ENCODE data around the gene RASD2. TPM values are rescaled to one million over a fixed set of nuclear protein-coding genes. Genes with fewer than 3 reads are reported as not detected.

RASD2 gene
- total and polyA plus RNA-seq, 5 donors from 2014 or later: 0.06 to 1.0 TPM; not detected in 3

GRCh38 chr22:35538801-35539321, 1.8 kb upstream of the RASD2 start:
- Mint-ChIP-seq H3K27ac (no peak overlapping the region), H3K4me1 (peaks cover 0 to 20% (median 4%) of the 10 kb centered on the region in 4 donors), H3K27me3 (peaks cover 31% of the 10 kb centered on the region), H3K36me3 (no peaks in the 10 kb centered on the region), H3K9me3 (peaks cover 0 to 2% (median 0%) of the 10 kb centered on the region in 7 donors), H3K4me3 (peak overlapping the region in 1 of 4 donors; percentile 52)
- H3K27me3 ChIP-seq (ENCODE audit: control insufficient read depth, insufficient read depth, low read length): peaks cover 17% of the 10 kb centered on the region
- no peak overlapping the region for H3K27ac ChIP-seq (ENCODE audit: insufficient read depth, low read length, poor library complexity, severe bottlenecking)
- H3K4me1 ChIP-seq (ENCODE audit: control insufficient read depth, insufficient read depth, low read length, poor library complexity, severe bottlenecking): peaks cover 18% of the 10 kb centered on the region
- no peak overlapping the region for H3K4me3 ChIP-seq (ENCODE audit: low read depth, low read length)
- no peaks in the 10 kb centered on the region for H3K9me3 ChIP-seq (ENCODE audit: control insufficient read depth in 2 of 2, low read length in 2 of 2)
- ATAC-seq (ENCODE audit: low read depth in 2 of 2) (no peak), DNase-seq (peak in 1 of 3 donors; percentile 35)
- no peaks in the 10 kb centered on the region for H3K36me3 ChIP-seq (ENCODE audit: control insufficient read depth, insufficient read depth, low read length)

- peaks cover 35% of the 10 kb centered on the region for H3K27me3 Mint-ChIP-seq
Observed at GRCh38 chr22:35539487-35539886, 1.1 kb upstream of the RASD2 start.

GRCh38 chr22:35539910-35540594, 579 bp upstream of the RASD2 start:
- H3K4me3 ChIP-seq (ENCODE audit: low read depth, low read length): no peak overlapping the region
- H3K9me3 Mint-ChIP-seq: peaks cover 0 to 2% (median 0%) of the 10 kb centered on the region in 7 donors
- no peaks in the 10 kb centered on the region for H3K36me3 Mint-ChIP-seq

More at GRCh38 chr22:35539487-35539886, 1.1 kb upstream of the RASD2 start:
- ATAC-seq (ENCODE audit: low read depth in 2 of 2) (no peak), DNase-seq (no peak)
- no peak overlapping the region for H3K4me3 ChIP-seq (ENCODE audit: low read depth, low read length)
- Mint-ChIP-seq H3K36me3 (no peaks in the 10 kb centered on the region), H3K4me1 (peaks cover 0 to 20% (median 4%) of the 10 kb centered on the region in 4 donors), H3K9me3 (peaks cover 0 to 2% (median 0%) of the 10 kb centered on the region in 7 donors), H3K4me3 (peak overlapping the region in 3 of 4 donors; percentile 63 to 81 (median 74)), H3K27ac (peak overlapping the region in 1 of 3 donors; percentile 17)
- H3K27ac ChIP-seq (ENCODE audit: insufficient read depth, low read length, poor library complexity, severe bottlenecking): no peak overlapping the region
- peaks cover 16% of the 10 kb centered on the region for H3K27me3 ChIP-seq (ENCODE audit: control insufficient read depth, insufficient read depth, low read length)
- H3K36me3 ChIP-seq (ENCODE audit: control insufficient read depth, insufficient read depth, low read length): no peaks in the 10 kb centered on the region
- H3K9me3 ChIP-seq (ENCODE audit: control insufficient read depth in 2 of 2, low read length in 2 of 2): no peaks in the 10 kb centered on the region
- H3K4me1 ChIP-seq (ENCODE audit: control insufficient read depth, insufficient read depth, low read length, poor library complexity, severe bottlenecking): peaks cover 18% of the 10 kb centered on the region

GRCh38 chr22:35541254-35541748, 670 bp downstream of the RASD2 start:
- ATAC-seq (ENCODE audit: low read depth in 2 of 2): no peak
- Mint-ChIP-seq H3K4me3 (peak overlapping the region; percentile 19 to 68 (median 42)), H3K36me3 (no peaks in the 10 kb centered on the region), H3K9me3 (peaks cover 0 to 2% (median 0%) of the 10 kb centered on the region in 7 donors), H3K27me3 (peaks cover 31% of the 10 kb centered on the region), H3K27ac (no peak overlapping the region), H3K4me1 (peaks cover 0 to 20% (median 4%) of the 10 kb centered on the region in 4 donors)
- no peak for DNase-seq
- H3K4me3 ChIP-seq (ENCODE audit: low read depth, low read length): no peak overlapping the region
- no peaks in the 10 kb centered on the region for H3K9me3 ChIP-seq (ENCODE audit: control insufficient read depth in 2 of 2, low read length in 2 of 2)
- no peak overlapping the region for H3K27ac ChIP-seq (ENCODE audit: insufficient read depth, low read length, poor library complexity, severe bottlenecking)
- H3K4me1 ChIP-seq (ENCODE audit: control insufficient read depth, insufficient read depth, low read length, poor library complexity, severe bottlenecking): peaks cover 18% of the 10 kb centered on the region
- H3K36me3 ChIP-seq (ENCODE audit: control insufficient read depth, insufficient read depth, low read length): no peaks in the 10 kb centered on the region
- H3K27me3 ChIP-seq (ENCODE audit: control insufficient read depth, insufficient read depth, low read length): peaks cover 16% of the 10 kb centered on the region

More at GRCh38 chr22:35539910-35540594, 579 bp upstream of the RASD2 start:
- Histone ChIP-seq H3K4me1 (ENCODE audit: control insufficient read depth, insufficient read depth, low read length, poor library complexity, severe bottlenecking) (peaks cover 18% of the 10 kb centered on the region), H3K27me3 (ENCODE audit: control insufficient read depth, insufficient read depth, low read length) (peaks cover 16% of the 10 kb centered on the region), H3K36me3 (ENCODE audit: control insufficient read depth, insufficient read depth, low read length) (no peaks in the 10 kb centered on the region), H3K9me3 (ENCODE audit: control insufficient read depth in 2 of 2, low read length in 2 of 2) (no peaks in the 10 kb centered on the region), H3K27ac (ENCODE audit: insufficient read depth, low read length, poor library complexity, severe bottlenecking) (no peak overlapping the region)
- DNase-seq: peak; percentile 52 to 56 (median 56)
- Mint-ChIP-seq H3K4me1 (peaks cover 0 to 20% (median 4%) of the 10 kb centered on the region in 4 donors), H3K27me3 (peaks cover 37% of the 10 kb centered on the region), H3K4me3 (peak overlapping the region; percentile 47 to 82 (median 66)), H3K27ac (no peak overlapping the region)
- peak; percentile 78 to 81 for ATAC-seq (ENCODE audit: low read depth in 2 of 2)

GRCh38 chr22:35542157-35542938, 1.7 kb downstream of the RASD2 start:
- Mint-ChIP-seq H3K27me3 (peaks cover 31% of the 10 kb centered on the region), H3K9me3 (peaks cover 0 to 2% (median 0%) of the 10 kb centered on the region in 7 donors), H3K4me3 (peak overlapping the region in 1 of 4 donors; percentile 38), H3K27ac (no peak overlapping the region), H3K36me3 (no peaks in the 10 kb centered on the region), H3K4me1 (peaks cover 0 to 20% (median 4%) of the 10 kb centered on the region in 4 donors)
- H3K27ac ChIP-seq (ENCODE audit: insufficient read depth, low read length, poor library complexity, severe bottlenecking): no peak overlapping the region
- no peak overlapping the region for H3K4me3 ChIP-seq (ENCODE audit: low read depth, low read length)
- no peak for DNase-seq
- H3K27me3 ChIP-seq (ENCODE audit: control insufficient read depth, insufficient read depth, low read length): peaks cover 16% of the 10 kb centered on the region
- no peaks in the 10 kb centered on the region for H3K36me3 ChIP-seq (ENCODE audit: control insufficient read depth, insufficient read depth, low read length)
- H3K9me3 ChIP-seq (ENCODE audit: control insufficient read depth in 2 of 2, low read length in 2 of 2): no peaks in the 10 kb centered on the region
- ATAC-seq (ENCODE audit: low read depth in 2 of 2): no peak
- H3K4me1 ChIP-seq (ENCODE audit: control insufficient read depth, insufficient read depth, low read length, poor library complexity, severe bottlenecking): peaks cover 18% of the 10 kb centered on the region

- Mint-ChIP-seq H3K27ac (no peak overlapping the region), H3K4me3 (no peak overlapping the region), H3K9me3 (peaks cover 0 to 2% (median 0%) of the 10 kb centered on the region in 7 donors), H3K36me3 (no peaks in the 10 kb centered on the region), H3K27me3 (peaks cover 31% of the 10 kb centered on the region), H3K4me1 (peaks cover 0 to 18% (median 4%) of the 10 kb centered on the region in 4 donors)
- peaks cover 18% of the 10 kb centered on the region for H3K4me1 ChIP-seq (ENCODE audit: control insufficient read depth, insufficient read depth, low read length, poor library complexity, severe bottlenecking)
- H3K36me3 ChIP-seq (ENCODE audit: control insufficient read depth, insufficient read depth, low read length): no peaks in the 10 kb centered on the region
- no peaks in the 10 kb centered on the region for H3K9me3 ChIP-seq (ENCODE audit: control insufficient read depth in 2 of 2, low read length in 2 of 2)
- H3K4me3 ChIP-seq (ENCODE audit: low read depth, low read length): no peak overlapping the region
- no peak overlapping the region for H3K27ac ChIP-seq (ENCODE audit: insufficient read depth, low read length, poor library complexity, severe bottlenecking)
- H3K27me3 ChIP-seq (ENCODE audit: control insufficient read depth, insufficient read depth, low read length): peaks cover 16% of the 10 kb centered on the region
- ATAC-seq (ENCODE audit: low read depth in 2 of 2) (no peak), DNase-seq (no peak)
Observed at GRCh38 chr22:35542939-35543516, 2.4 kb downstream of the RASD2 start.

GRCh38 chr22:35543702-35544101, 3.1 kb downstream of the RASD2 start:
- no peaks in the 10 kb centered on the region for H3K36me3 ChIP-seq (ENCODE audit: control insufficient read depth, insufficient read depth, low read length)
- H3K27me3 ChIP-seq (ENCODE audit: control insufficient read depth, insufficient read depth, low read length): peaks cover 16% of the 10 kb centered on the region
- peaks cover 0 to 2% (median 0%) of the 10 kb centered on the region in 7 donors for H3K9me3 Mint-ChIP-seq
- no peaks in the 10 kb centered on the region for H3K9me3 ChIP-seq (ENCODE audit: control insufficient read depth in 2 of 2, low read length in 2 of 2)
- no peak for DNase-seq
- no peaks in the 10 kb centered on the region for H3K36me3 Mint-ChIP-seq
- peaks cover 18% of the 10 kb centered on the region for H3K4me1 ChIP-seq (ENCODE audit: control insufficient read depth, insufficient read depth, low read length, poor library complexity, severe bottlenecking)
- peaks cover 30% of the 10 kb centered on the region for H3K27me3 Mint-ChIP-seq
- no peak overlapping the region for H3K4me3 ChIP-seq (ENCODE audit: low read depth, low read length)
- H3K4me1 Mint-ChIP-seq: peaks cover 0 to 18% (median 4%) of the 10 kb centered on the region in 4 donors
- no peak overlapping the region for H3K27ac ChIP-seq (ENCODE audit: insufficient read depth, low read length, poor library complexity, severe bottlenecking)
- ATAC-seq (ENCODE audit: low read depth in 2 of 2): no peak
- peak overlapping the region in 1 of 3 donors; percentile 57 for H3K27ac Mint-ChIP-seq
- H3K4me3 Mint-ChIP-seq: no peak overlapping the region

Measured in CD4-positive, CD25-positive, alpha-beta regulatory T cell (primary cell).